ENCODE data around the gene CDH4.

DNA sequence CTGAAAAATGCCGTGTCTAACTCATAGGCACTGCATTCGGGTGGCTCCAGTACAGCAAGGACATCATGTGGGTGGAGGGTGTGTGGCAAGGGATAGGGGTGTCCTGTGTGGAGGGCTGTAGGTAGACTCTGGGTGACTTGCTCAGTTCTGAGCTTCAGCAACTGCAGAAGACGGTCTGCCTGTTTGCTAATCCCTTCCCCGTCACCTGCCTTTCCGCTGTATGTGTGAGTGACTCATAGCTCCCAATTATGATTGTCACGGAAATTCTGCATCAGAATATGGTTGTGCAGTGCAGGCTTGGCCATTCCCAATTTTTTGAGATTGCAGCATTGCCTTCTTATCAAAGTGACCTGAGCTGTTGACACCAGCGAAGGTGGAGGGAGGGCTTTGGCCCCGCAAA lies 174.3 kb downstream of the CDH4 start:
- TF ChIP-seq, protein P1, sequence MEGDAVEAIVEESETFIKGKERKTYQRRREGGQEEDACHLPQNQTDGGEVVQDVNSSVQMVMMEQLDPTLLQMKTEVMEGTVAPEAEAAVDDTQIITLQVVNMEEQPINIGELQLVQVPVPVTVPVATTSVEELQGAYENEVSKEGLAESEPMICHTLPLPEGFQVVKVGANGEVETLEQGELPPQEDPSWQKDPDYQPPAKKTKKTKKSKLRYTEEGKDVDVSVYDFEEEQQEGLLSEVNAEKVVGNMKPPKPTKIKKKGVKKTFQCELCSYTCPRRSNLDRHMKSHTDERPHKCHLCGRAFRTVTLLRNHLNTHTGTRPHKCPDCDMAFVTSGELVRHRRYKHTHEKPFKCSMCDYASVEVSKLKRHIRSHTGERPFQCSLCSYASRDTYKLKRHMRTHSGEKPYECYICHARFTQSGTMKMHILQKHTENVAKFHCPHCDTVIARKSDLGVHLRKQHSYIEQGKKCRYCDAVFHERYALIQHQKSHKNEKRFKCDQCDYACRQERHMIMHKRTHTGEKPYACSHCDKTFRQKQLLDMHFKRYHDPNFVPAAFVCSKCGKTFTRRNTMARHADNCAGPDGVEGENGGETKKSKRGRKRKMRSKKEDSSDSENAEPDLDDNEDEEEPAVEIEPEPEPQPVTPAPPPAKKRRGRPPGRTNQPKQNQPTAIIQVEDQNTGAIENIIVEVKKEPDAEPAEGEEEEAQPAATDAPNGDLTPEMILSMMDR (conservative IDR thresholded peaks at IDR 0.05; ENCODE audit: low read length): no peak
- TF ChIP-seq EZH2phosphoT487 (IDR thresholded peaks at IDR 0.05; ENCODE audit: borderline replicate concordance, low read depth, low read length): no peak

Measured in OCI-LY7 (cell line).